Breast epithelium (tissue), 3 donors: Measurements from ENCODE around the gene GPR108.

Experiments used
- CTCF ChIP-seq, 3 donors: fragments of 450-650 bp; IDR thresholded peaks; one replicate each; pipeline ENCODE4 v1.5.1; 2016 to 2017; ENCODE audit warnings: antibody characterized with exemption in 3 of 3, mild to moderate bottlenecking in 3 of 3, moderate library complexity in 3 of 3
- POLR2A ChIP-seq: fragments of 450-650 bp; IDR thresholded peaks from one replicate; pipeline ENCODE4 v1.6.1; 2016; ENCODE audit warnings: antibody characterized with exemption, mild to moderate bottlenecking, moderate library complexity
- POLR2AphosphoS5 ChIP-seq, 3 donors: sonication (generic); formaldehyde crosslinking; IDR thresholded peaks; one replicate each; pipeline ENCODE4 v1.6.1; 2017; ENCODE audit warnings: antibody characterized with exemption in 3 of 3

GRCh38 chr19:6744381-6745301, 7.3 kb upstream of the GPR108 start:
- TF ChIP-seq POLR2A (no peak), CTCF (IDR thresholded peaks at IDR 0.05) (peak in 1 of 3 donors; percentile 16), POLR2AphosphoS5 (IDR thresholded peaks at IDR 0.05) (peak; percentile 32 to 59 (median 50))
